Measurements from ENCODE around the gene SLC22A7. TPM values are rescaled to one million over a fixed set of nuclear protein-coding genes. Genes with fewer than 3 reads are reported as not detected.

Gene SLC22A7
- total and polyA plus RNA-seq, 8 donors = not detected

DNA sequence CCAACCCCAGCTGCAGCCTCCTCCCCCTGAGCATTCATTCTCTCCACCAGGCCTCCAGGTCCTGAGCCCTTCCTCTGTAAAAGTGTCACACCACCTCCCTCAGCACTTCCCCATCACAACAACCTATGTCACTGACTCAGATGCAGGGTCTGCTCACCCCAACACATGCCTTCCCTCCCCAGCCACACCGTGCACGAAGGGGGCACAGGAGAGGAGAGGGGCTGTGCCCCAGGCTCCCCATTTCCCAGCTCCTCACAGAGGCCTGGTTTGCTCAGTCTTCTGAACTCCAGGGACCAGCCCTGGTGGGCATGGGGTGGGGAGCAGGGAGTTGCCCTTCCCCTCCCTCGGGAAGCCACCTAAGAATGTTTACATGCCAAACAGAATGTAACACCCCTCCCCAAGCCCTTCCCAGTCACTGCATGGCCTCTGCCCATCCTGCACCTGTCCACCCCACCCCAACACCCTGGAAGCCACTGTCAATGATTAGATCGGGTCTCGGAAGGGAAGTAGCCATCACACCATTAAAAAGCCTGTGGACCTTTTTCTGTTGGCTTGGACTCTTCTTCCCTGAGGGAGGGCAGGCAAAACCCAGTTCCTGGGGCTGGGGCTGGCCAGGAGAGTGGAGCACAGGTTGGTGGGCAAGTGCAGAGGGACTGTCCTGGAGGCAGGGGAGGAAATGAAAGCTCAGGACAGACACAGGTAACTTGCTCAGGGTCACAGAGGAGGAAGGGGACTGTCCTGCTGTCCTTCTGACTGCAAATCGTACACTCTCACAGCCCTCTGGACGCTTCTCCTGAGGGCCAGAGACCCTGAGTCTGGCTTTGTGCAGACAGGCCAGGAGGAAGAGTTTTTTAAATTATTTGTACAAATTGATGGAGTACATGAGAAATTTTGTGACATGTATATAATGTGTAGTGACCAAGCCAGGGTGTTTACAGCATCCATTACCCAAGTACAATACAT, 10.1 kb upstream of the SLC22A7 start:
- Histone ChIP-seq H3K36me3 (no peaks in the 10 kb centered on the region), H3K9me3 (no peaks in the 10 kb centered on the region), H3K27me3 (peaks cover 6 to 42% (median 28%) of the 10 kb centered on the region in 3 donors), H3K4me3 (no peak overlapping the region), H3K27ac (no peak overlapping the region), H3K4me1 (peaks cover 0 to 9% (median 4%) of the 10 kb centered on the region in 4 donors)
- intact Hi-C loops (cut with DNase I; ENCODE audit: low total_unique reads) = no loop called here
- WGBS, 5 donors = 63 to 72% (median 69%) methylated on average over 6 to 7 of the region's 7 CpGs
- no peak for DNase-seq
- TF ChIP-seq POLR2A (IDR thresholded peaks at IDR 0.05) (no peak), EP300 (IDR thresholded peaks at IDR 0.05) (no peak)
- TF ChIP-seq, protein P1, sequence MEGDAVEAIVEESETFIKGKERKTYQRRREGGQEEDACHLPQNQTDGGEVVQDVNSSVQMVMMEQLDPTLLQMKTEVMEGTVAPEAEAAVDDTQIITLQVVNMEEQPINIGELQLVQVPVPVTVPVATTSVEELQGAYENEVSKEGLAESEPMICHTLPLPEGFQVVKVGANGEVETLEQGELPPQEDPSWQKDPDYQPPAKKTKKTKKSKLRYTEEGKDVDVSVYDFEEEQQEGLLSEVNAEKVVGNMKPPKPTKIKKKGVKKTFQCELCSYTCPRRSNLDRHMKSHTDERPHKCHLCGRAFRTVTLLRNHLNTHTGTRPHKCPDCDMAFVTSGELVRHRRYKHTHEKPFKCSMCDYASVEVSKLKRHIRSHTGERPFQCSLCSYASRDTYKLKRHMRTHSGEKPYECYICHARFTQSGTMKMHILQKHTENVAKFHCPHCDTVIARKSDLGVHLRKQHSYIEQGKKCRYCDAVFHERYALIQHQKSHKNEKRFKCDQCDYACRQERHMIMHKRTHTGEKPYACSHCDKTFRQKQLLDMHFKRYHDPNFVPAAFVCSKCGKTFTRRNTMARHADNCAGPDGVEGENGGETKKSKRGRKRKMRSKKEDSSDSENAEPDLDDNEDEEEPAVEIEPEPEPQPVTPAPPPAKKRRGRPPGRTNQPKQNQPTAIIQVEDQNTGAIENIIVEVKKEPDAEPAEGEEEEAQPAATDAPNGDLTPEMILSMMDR (IDR thresholded peaks at IDR 0.05) = no peak

DNA sequence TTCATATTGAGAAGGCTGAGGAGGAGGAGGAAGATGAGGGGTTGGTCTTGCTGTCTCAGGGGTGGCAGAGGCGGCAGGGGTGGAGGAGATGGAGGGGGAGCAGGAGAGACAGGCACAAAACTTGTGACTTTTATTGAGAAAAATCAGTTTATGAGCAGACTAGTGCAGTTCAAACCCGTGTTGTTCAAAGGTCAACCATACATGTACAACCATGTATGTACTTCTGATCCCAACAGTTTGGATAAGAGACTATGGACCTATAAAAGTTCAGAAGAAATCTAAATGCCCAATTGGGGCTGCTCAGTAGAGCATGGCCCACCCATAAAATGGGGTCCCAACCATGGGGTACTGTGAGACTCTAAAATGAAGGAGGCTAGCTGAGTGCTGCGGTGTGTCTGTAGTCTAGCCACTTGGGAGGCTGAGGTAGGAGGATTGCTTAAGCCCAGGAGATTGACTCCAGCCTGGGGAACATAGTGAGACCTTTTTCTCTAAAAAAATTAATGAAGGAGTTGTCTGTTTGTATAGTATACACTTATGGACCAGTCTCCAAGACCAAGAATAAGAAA, 7.6 kb upstream of the SLC22A7 start:
- TF ChIP-seq EP300 (IDR thresholded peaks at IDR 0.05) (no peak), POLR2A (IDR thresholded peaks at IDR 0.05) (no peak), POLR2AphosphoS5 (IDR thresholded peaks at IDR 0.05) (no peak)
- TF ChIP-seq, protein P1 (IDR thresholded peaks at IDR 0.05) = no peak
- no peak for DNase-seq
- no peaks in the 10 kb centered on the region for H3K36me3 ChIP-seq
- H3K27ac ChIP-seq = no peak overlapping the region
- WGBS, 5 donors = 75 to 93% (median 87%) methylated on average over 3 of the region's 3 CpGs
- peaks cover under 1 to 18% (median 5%) of the 10 kb centered on the region in 3 donors for H3K27me3 ChIP-seq
- no peaks in the 10 kb centered on the region for H3K9me3 ChIP-seq
- peaks cover 0 to 1% (median under 1%) of the 10 kb centered on the region in 4 donors for H3K4me1 ChIP-seq
- no peak overlapping the region for H3K4me3 ChIP-seq
- intact Hi-C loops (cut with DNase I; ENCODE audit: low total_unique reads) = no loop called here

DNA sequence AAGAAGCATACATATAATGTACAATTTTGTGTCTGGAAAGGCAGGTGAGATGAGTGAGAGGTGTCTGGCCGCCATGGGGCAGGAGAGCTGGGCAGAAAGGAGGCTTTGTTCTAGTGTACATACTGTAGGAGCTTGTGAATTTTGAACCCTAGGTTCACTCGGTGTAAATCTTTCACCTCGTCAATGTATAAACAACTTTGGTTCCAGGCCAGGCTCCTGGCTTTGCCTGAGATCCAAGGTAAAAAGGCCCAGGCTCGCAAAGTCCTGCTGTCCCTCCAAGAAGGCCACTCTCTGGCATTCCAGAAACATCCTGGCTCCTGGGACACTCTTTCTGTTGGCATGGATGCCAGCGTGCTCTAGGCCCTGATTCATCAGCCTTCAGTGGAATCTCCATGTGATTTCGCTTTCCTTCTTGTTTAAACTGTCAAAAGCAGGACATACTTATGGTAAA, 7.1 kb upstream of the SLC22A7 start:
- Histone ChIP-seq H3K36me3 (no peaks in the 10 kb centered on the region), H3K9me3 (no peaks in the 10 kb centered on the region), H3K27ac (no peak overlapping the region), H3K4me3 (no peak overlapping the region), H3K4me1 (no peaks in the 10 kb centered on the region), H3K27me3 (peaks cover 0 to 13% (median 0%) of the 10 kb centered on the region in 3 donors)
- no peak for DNase-seq
- TF ChIP-seq POLR2A (IDR thresholded peaks at IDR 0.05) = no peak
- TF ChIP-seq POLR2AphosphoS5 (IDR thresholded peaks at IDR 0.05) = no peak
- TF ChIP-seq, protein P1 (IDR thresholded peaks at IDR 0.05) = no peak
- no peak for TF ChIP-seq EP300 (IDR thresholded peaks at IDR 0.05)
- WGBS, 5 donors = 71 to 83% (median 76%) methylated on average over 6 of the region's 6 CpGs
- intact Hi-C loops (cut with DNase I; ENCODE audit: low total_unique reads) = no loop called here

DNA sequence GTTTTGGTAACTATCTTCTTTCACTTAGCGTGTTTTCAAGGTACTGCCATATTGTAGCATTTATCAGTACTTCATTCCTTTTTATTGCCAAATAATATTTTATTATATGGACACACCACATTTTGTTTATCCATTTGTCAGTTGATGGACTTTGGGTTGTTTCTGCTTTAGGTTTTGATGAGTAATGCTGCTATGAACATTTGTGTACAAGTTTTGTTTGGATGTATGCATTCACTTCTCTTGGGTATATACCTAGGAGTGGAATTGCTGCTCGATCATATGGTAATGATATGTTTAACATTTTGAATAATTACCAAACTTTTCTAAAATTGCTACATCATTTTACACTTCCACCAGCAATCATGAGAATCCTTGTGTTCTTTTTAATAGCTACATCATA, 6.4 kb upstream of the SLC22A7 start:
- no peak for TF ChIP-seq EP300 (IDR thresholded peaks at IDR 0.05)
- TF ChIP-seq, protein P1 (IDR thresholded peaks at IDR 0.05) = no peak
- TF ChIP-seq POLR2AphosphoS5 (IDR thresholded peaks at IDR 0.05) = no peak
- TF ChIP-seq POLR2A (IDR thresholded peaks at IDR 0.05) = no peak
- Histone ChIP-seq H3K36me3 (no peaks in the 10 kb centered on the region), H3K9me3 (no peaks in the 10 kb centered on the region), H3K4me1 (no peaks in the 10 kb centered on the region), H3K4me3 (no peak overlapping the region), H3K27ac (no peak overlapping the region), H3K27me3 (peaks cover 0 to 5% (median 0%) of the 10 kb centered on the region in 3 donors)
- DNase-seq = no peak
- WGBS, 5 donors = 80 to 98% (median 89%) methylated on average over 2 of the region's 2 CpGs
- intact Hi-C loops (cut with DNase I; ENCODE audit: low total_unique reads) = no loop called here
